HG03066 (cell line): ENCODE measurements around the gene HSPA1L.

ENCODE experiments used
- ATAC-seq: cut with Tn5 transposase; IDR thresholded peaks from one replicate; pipeline ENCODE4 v1.9.1; 2021; ENCODE audit warnings: low read depth; ENCODE audit not compliant: unreplicated experiment

Gene HSPA1L

DNA sequence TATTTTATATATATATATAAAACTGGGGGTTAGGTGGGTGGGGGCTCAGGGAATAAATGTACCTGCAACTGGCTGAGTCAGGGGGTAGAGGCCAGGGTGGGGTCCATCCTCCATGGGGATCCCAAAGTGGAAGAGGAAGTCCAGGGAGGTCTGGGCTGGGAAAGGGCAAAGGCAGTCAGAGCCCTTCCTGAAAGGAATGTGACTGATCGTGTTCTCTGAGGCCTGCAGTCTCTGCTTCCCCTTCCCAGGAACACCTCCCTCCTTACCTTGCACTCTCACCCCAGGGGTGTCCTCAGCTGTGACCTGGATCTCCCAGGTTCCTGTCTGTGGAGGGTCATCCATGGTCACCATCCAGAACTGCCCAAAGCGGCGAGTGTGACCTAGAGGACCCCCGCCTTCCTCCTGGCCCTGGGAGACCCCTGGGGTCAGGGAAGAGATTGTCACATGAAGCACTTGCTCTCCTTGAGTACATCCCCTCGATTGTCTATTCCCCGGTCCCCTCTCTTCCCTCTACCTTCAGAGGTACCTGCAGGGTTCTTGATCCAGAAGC is 47.9 kb downstream of the HSPA1L start:
- no peak for ATAC-seq

- no peak for ATAC-seq
These were observed 48.9 kb downstream of the HSPA1L start for GRCh38 chr6:31765910-31766794.

GRCh38 chr6:31765559-31765909 is 49.5 kb downstream of the HSPA1L start:
- ATAC-seq = no peak

- no peak for ATAC-seq
These were observed 50.9 kb downstream of the HSPA1L start for GRCh38 chr6:31764198-31764597.

GRCh38 chr6:31763619-31763940 is 51.5 kb downstream of the HSPA1L start:
- no peak for ATAC-seq

DNA sequence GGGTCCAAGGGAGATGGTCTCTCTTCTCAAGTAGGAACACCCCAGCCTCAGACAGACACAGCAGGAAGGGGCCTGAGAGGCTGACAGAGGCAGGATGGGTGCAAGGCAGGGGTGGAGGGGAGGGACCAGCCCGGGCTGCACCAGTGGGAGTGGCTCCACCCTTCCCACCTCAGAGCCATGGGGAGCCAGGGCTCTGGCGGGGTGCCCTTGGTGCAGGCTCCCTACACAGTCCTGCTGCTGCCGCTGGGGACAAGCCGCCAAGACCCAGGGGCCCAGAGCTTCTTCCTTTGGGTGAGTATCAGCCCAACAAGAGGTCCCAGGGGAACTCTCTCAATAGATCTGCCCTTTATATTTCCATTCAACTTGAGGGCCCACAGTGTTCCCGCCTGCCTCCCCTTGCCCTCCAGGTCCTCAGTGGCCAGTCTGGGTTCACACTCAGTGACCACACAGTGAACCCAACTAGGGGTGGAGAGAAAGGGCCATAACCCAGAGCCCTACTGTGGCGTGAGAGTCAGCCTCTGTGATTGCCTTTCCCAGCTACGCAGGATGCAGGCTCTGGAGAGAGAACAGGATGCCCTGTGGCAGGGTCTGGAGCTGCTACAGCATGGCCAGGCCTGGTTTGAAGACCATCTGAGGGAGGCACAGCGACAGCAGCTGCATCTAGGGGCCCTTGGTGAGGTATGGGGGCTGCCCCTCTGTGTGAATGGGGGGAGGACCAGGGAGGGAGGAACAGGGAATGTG is 52.0 kb downstream of the HSPA1L start:
- no peak for ATAC-seq

DNA sequence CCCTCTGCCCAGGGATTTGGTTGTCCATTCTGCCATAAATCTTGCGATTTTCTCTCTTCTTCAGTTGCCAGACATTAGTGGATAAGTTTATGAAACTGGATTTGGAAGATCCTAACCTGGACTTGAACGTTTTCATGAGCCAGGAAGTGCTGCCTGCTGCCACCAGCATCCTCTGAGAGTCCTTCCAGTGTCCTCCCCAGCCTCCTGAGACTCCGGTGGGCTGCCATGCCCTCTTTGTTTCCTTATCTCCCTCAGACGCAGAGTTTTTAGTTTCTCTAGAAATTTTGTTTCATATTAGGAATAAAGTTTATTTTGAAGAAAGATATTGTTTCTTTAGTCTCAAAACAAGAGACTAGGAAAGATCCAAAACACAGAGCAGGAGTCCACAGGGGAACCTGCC is 52.7 kb downstream of the HSPA1L start, which contains the start of gene SAPCD1:
Gene SAPCD1, plus strand, starts transcription at position 301 of the 400 bp plus-strand sequence. CDS start 399 bp downstream, outside the sequence.
- no peak for ATAC-seq

DNA sequence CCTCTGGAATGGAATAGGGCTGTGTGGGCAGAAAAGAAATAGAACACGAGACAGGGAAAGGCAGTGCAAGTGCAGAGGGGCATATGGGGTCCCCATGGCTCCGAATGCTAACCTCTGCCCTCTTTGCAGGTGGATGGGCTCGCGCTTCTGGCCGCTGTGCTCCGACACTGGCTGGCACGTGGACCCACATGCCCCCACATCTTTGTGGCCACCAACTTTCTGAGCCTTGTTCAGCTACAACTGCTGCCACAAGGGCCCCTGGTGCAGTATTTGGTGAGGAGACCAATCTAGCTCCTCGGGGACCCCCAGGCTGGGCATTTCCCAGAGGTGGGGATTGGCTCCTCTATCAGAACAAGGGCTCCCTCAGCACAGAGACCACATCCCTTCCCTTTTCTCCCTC is 53.7 kb downstream of the HSPA1L start:
- ATAC-seq = no peak

- ATAC-seq = no peak
These were observed 54.3 kb downstream of the HSPA1L start for GRCh38 chr6:31760790-31761189.
